H9 (cell line): Measurements from ENCODE around the gene LLGL2. TPM values are rescaled to one million over a fixed set of nuclear protein-coding genes. Genes with fewer than 3 reads are reported as not detected.

Source experiments
- DNase-seq: peaks from one replicate; pipeline ENCODE4 v3.0.0-alpha.2; 2017
- H2AFZ ChIP-seq: one replicate; pipeline ENCODE4 v1.6.1; 2013; ENCODE audit warnings: mild to moderate bottlenecking, low read length, control low read depth, moderate library complexity
- H2AK5ac ChIP-seq: 2 replicates; pipeline ENCODE4 v1.6.1; 2013; ENCODE audit warnings: low read length, control low read depth, mixed read lengths; ENCODE audit not compliant: insufficient read length
- H2BK120ac ChIP-seq: one replicate; pipeline ENCODE4 v1.6.1; 2013; ENCODE audit warnings: low read depth, mild to moderate bottlenecking, low read length, control low read depth, inconsistent platforms; ENCODE audit not compliant: poor library complexity, severe bottlenecking
- H2BK12ac ChIP-seq: 2 replicates; pipeline ENCODE4 v1.6.1; 2013; ENCODE audit warnings: low read length, control low read depth, mixed read lengths, low read depth; ENCODE audit not compliant: insufficient read length
- H2BK15ac ChIP-seq: 2 replicates; pipeline ENCODE4 v1.6.1; 2013; ENCODE audit warnings: low read depth, low read length, control low read depth
- H2BK20ac ChIP-seq: one replicate; pipeline ENCODE4 v1.6.1; 2013; ENCODE audit warnings: low read depth, mild to moderate bottlenecking, low read length, control low read depth, inconsistent platforms; ENCODE audit not compliant: poor library complexity, severe bottlenecking
- H2BK5ac ChIP-seq: 2 replicates; pipeline ENCODE4 v1.6.1; 2013; ENCODE audit warnings: low read length, control low read depth, mixed read lengths; ENCODE audit not compliant: insufficient read length
- H3K14ac ChIP-seq: 2 replicates; pipeline ENCODE4 v1.6.1; 2013; ENCODE audit warnings: low read length, control low read depth; ENCODE audit not compliant: insufficient read depth
- H3K18ac ChIP-seq: 2 replicates; pipeline ENCODE4 v1.6.1; 2013; ENCODE audit warnings: low read depth, mild to moderate bottlenecking, mixed read lengths, low read length, control low read depth; ENCODE audit not compliant: insufficient read length
- H3K23ac ChIP-seq: 2 replicates; pipeline ENCODE4 v1.6.1; 2013; ENCODE audit warnings: low read length, control low read depth, mixed read lengths, low read depth; ENCODE audit not compliant: insufficient read length
- H3K23me2 ChIP-seq: 2 replicates; pipeline ENCODE4 v1.6.1; 2013; ENCODE audit warnings: low read depth, mild to moderate bottlenecking, mixed read lengths, low read length, control low read depth; ENCODE audit not compliant: insufficient read length, poor library complexity, severe bottlenecking
- H3K27ac ChIP-seq: 2 replicates; pipeline ENCODE4 v1.5.1; 2013; ENCODE audit warnings: low read length, control low read depth, mixed read lengths, low read depth; ENCODE audit not compliant: insufficient read length
- H3K27me3 ChIP-seq: 2 replicates; pipeline ENCODE4 v1.6.1; 2013; ENCODE audit warnings: low read length, control low read depth, inconsistent platforms; ENCODE audit not compliant: insufficient read depth
- H3K4ac ChIP-seq: 2 replicates; pipeline ENCODE4 v1.6.1; 2013; ENCODE audit warnings: low read depth, mild to moderate bottlenecking, control low read depth, inconsistent platforms, low read length, moderate library complexity
- H3K4me1 ChIP-seq: 2 replicates; pipeline ENCODE4 v1.6.1; 2013; ENCODE audit warnings: low read length, control low read depth, inconsistent platforms; ENCODE audit not compliant: insufficient read depth
- H3K4me2 ChIP-seq: 2 replicates; pipeline ENCODE4 v1.6.1; 2013; ENCODE audit warnings: low read length, control low read depth, mixed read lengths; ENCODE audit not compliant: insufficient read length, insufficient read depth
- H3K56ac ChIP-seq: 2 replicates; pipeline ENCODE4 v1.6.1; 2013; ENCODE audit warnings: low read depth, mild to moderate bottlenecking, mixed read lengths, low read length, control low read depth; ENCODE audit not compliant: insufficient read length
- H3K79me1 ChIP-seq: 2 replicates; pipeline ENCODE4 v1.6.1; 2013; ENCODE audit warnings: low read depth, mild to moderate bottlenecking, moderate library complexity, low read length, control low read depth, inconsistent platforms; ENCODE audit not compliant: insufficient read depth, poor library complexity, severe bottlenecking
- H3K79me2 ChIP-seq: 2 replicates; pipeline ENCODE4 v1.6.1; 2013; ENCODE audit warnings: low read length, control low read depth, inconsistent platforms; ENCODE audit not compliant: insufficient read depth
- H3K9ac ChIP-seq: 2 replicates; pipeline ENCODE4 v1.6.1; 2013; ENCODE audit warnings: low read length, control low read depth, mixed read lengths; ENCODE audit not compliant: insufficient read length; ENCODE audit errors: extremely low read depth
- H3K9me3 ChIP-seq: one replicate; pipeline ENCODE4 v1.6.1; 2013; ENCODE audit warnings: low read depth, low read length, inconsistent platforms; ENCODE audit not compliant: control insufficient read depth
- H3T11ph ChIP-seq: one replicate; pipeline ENCODE4 v1.6.1; 2013; ENCODE audit warnings: mild to moderate bottlenecking, low read length, control low read depth, inconsistent platforms
- H4K20me1 ChIP-seq: one replicate; pipeline ENCODE4 v1.6.1; 2013; ENCODE audit not compliant: control insufficient read depth, insufficient read length, insufficient read depth
- H4K5ac ChIP-seq: 2 replicates; pipeline ENCODE4 v1.6.1; 2013; ENCODE audit warnings: low read depth, mild to moderate bottlenecking, mixed read lengths, low read length, control low read depth; ENCODE audit not compliant: insufficient read length
- H4K8ac ChIP-seq: replicated peaks from 2 replicates; pipeline ENCODE4 v1.6.1; 2013; ENCODE audit warnings: low read length, control low read depth, mixed read lengths, low read depth; ENCODE audit not compliant: insufficient read length
- H4K91ac ChIP-seq: 2 replicates; pipeline ENCODE4 v1.6.1; 2013; ENCODE audit warnings: low read depth, mild to moderate bottlenecking, moderate library complexity, mixed read lengths, low read length, control low read depth; ENCODE audit not compliant: insufficient read length
- H3K27ac Mint-ChIP-seq, 3 experiments: 2 replicates in 2 of 3; 3 replicates in 1 of 3; pipeline ENCODE4 v1.8.0; 2020 to 2021; ENCODE audit warnings: mixed read lengths in 3 of 3, mild to moderate bottlenecking in 1 of 3, moderate library complexity in 1 of 3
- H3K27me3 Mint-ChIP-seq: 2 replicates; pipeline ENCODE4 v1.8.0; 2021; ENCODE audit warnings: low read depth, mild to moderate bottlenecking, moderate library complexity, mixed read lengths
- H3K36me3 Mint-ChIP-seq, 3 experiments: 2 replicates in 2 of 3; 3 replicates in 1 of 3; pipeline ENCODE4 v1.8.0; 2020 to 2021; ENCODE audit warnings: low read depth in 3 of 3, mixed read lengths in 3 of 3; ENCODE audit not compliant: insufficient read depth in 1 of 3
- H3K4me1 Mint-ChIP-seq, 2 experiments: 2 replicates each; pipeline ENCODE4 v1.8.0; 2020; ENCODE audit warnings: mixed read lengths in 2 of 2
- H3K4me3 Mint-ChIP-seq, 2 experiments: 2 replicates in 1 of 2; 3 replicates in 1 of 2; pipeline ENCODE4 v1.8.0; 2020 to 2021; ENCODE audit warnings: mild to moderate bottlenecking in 2 of 2, mixed read lengths in 2 of 2, moderate library complexity in 1 of 2
- H3K9me3 Mint-ChIP-seq, 2 experiments: 2 replicates in 1 of 2; 3 replicates in 1 of 2; pipeline ENCODE4 v1.8.0; 2020; ENCODE audit warnings: mild to moderate bottlenecking in 2 of 2, mixed read lengths in 2 of 2, moderate library complexity in 1 of 2
- CTCF ChIP-seq: fragments of 200-600 bp; sonication (generic); conservative IDR thresholded peaks from 3 replicates; pipeline ENCODE4 v1.8.0; 2021; ENCODE audit warnings: antibody characterized with exemption, mild to moderate bottlenecking
- WGBS: extraction: QIAGEN DNeasy Blood & Tissue Kit; methylation state at CpG from one replicate; pipeline ENCODE4 v1.1.7; 2013; ENCODE audit warnings: missing lambda C conversion rate, low lambda C conversion rate, mixed read lengths; ENCODE audit not compliant: insufficient read length; ENCODE audit errors: extremely low coverage; 5-methylcytosine and 5-hydroxymethylcytosine counted together
- total RNA-seq: library from RNA; stranded (reverse); gene quantifications from 2 replicates; pipeline ENCODE4 v1.2.1, GENCODE V29; 2021

The LLGL2 gene
- total RNA-seq, 1 experiment from 2014 or later = 90.4 TPM

DNA sequence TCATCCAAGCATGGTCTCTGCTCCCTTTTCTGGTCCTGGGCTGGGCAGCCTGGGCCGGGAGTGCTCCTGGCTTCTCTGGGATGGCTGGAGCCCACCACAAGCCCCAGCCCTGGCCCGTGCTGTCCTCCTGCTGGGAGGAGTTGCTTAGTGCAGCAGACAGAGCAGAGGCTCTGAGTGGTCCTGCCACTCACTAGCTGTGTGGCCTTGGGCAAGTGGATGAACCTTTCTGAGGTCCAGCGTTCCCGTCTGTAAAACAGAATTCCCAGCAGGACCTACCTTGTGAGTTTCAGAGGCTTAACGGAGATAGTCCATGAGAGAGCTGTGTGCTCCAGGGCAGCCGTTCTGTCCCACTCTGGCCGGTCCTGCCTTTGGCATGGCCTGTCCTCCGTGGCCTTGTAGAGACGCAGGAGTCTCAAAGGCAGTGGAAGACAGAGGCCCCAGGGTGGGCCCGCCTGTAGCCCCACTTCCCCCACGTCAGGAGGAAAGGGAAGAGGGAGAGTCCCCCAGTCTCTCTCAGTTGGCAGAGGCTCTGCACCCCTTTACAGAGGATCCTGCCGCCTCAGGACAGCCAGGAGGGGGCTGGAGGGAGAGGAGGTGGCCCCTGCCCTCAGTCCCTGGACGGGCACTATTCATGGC is 69.9 kb downstream of the LLGL2 start:
- H2BK120ac ChIP-seq = no peak overlapping the region
- no peak overlapping the region for H3K9ac ChIP-seq
- no peaks in the 10 kb centered on the region for H3K23me2 ChIP-seq
- no peak overlapping the region for H2BK15ac ChIP-seq
- no peak overlapping the region for H2BK5ac ChIP-seq
- H3K27ac ChIP-seq = no peak overlapping the region
- Mint-ChIP-seq H3K9me3 (no peaks in the 10 kb centered on the region), H3K4me3 (no peak overlapping the region), H3K27ac (peak overlapping the region in 1 of 3 experiments; percentile 48; a peak in 1 of 7 replicates), H3K36me3 (no peaks in the 10 kb centered on the region; a peak in 1 of 7 replicates), H3K27me3 (no peaks in the 10 kb centered on the region; the same call in 1 of the 2 replicates), H3K4me1 (no peaks in the 10 kb centered on the region)
- H3K79me2 ChIP-seq = no peaks in the 10 kb centered on the region
- DNase-seq = peak; percentile 37
- H2AFZ ChIP-seq = no peak overlapping the region
- H2BK12ac ChIP-seq = no peak overlapping the region
- no peak overlapping the region for H3K23ac ChIP-seq
- no peak overlapping the region for H4K5ac ChIP-seq
- no peak overlapping the region for H4K91ac ChIP-seq
- H3K4me1 ChIP-seq = no peaks in the 10 kb centered on the region
- no peak overlapping the region; the same call in 1 of the 2 replicates for H3K14ac ChIP-seq
- no peaks in the 10 kb centered on the region for H3K27me3 ChIP-seq
- WGBS = no CpG with 5 or more reads among the region's 13 CpGs
- no peak overlapping the region for H3K4me2 ChIP-seq
- no peak for TF ChIP-seq CTCF
- H4K20me1 ChIP-seq = no peaks in the 10 kb centered on the region
- no peak overlapping the region for H4K8ac ChIP-seq
- H3K79me1 ChIP-seq = no peaks in the 10 kb centered on the region
- no peak overlapping the region for H3K18ac ChIP-seq
- no peak overlapping the region for H2AK5ac ChIP-seq
- no peak overlapping the region for H3K56ac ChIP-seq
- no peak overlapping the region for H3T11ph ChIP-seq
- no peak overlapping the region for H2BK20ac ChIP-seq
- no peaks in the 10 kb centered on the region for H3K9me3 ChIP-seq
- H3K4ac ChIP-seq = no peak overlapping the region
